ENCODE measurements around the gene BCL2.

- no peak for TF ChIP-seq CTCF (IDR thresholded peaks at IDR 0.05)
- no peak for TF ChIP-seq ZFX (IDR thresholded peaks at IDR 0.05; ENCODE audit: borderline replicate concordance)
These were observed 180.9 kb downstream of the BCL2 start for GRCh38 chr18:63138436-63139340.
